Prostate gland (tissue), 2 donors: ENCODE results near the gene ARAP2.

ENCODE experiments used
- POLR2A ChIP-seq: fragments of 450-650 bp; IDR thresholded peaks from one replicate; pipeline ENCODE4 v1.6.1; 2016; ENCODE audit warnings: antibody characterized with exemption, mild to moderate bottlenecking
- POLR2AphosphoS5 ChIP-seq: sonication (generic); formaldehyde crosslinking; IDR thresholded peaks from one replicate; pipeline ENCODE4 v1.6.1; 2017; ENCODE audit warnings: antibody characterized with exemption
- TF ChIP-seq, protein P1 (sequence below), 4 experiments: fragments of 200-600 bp in 2 of 4; fragments of 450-650 bp in 2 of 4; sonication (generic) in 2 of 4; IDR thresholded peaks; 1 replicate in 3 of 4; 2 replicates in 1 of 4; pipeline ENCODE4 v1.5.1; 2016 to 2019; ENCODE audit warnings: antibody characterized with exemption in 4 of 4, mild to moderate bottlenecking in 2 of 4, moderate library complexity in 2 of 4

DNA sequence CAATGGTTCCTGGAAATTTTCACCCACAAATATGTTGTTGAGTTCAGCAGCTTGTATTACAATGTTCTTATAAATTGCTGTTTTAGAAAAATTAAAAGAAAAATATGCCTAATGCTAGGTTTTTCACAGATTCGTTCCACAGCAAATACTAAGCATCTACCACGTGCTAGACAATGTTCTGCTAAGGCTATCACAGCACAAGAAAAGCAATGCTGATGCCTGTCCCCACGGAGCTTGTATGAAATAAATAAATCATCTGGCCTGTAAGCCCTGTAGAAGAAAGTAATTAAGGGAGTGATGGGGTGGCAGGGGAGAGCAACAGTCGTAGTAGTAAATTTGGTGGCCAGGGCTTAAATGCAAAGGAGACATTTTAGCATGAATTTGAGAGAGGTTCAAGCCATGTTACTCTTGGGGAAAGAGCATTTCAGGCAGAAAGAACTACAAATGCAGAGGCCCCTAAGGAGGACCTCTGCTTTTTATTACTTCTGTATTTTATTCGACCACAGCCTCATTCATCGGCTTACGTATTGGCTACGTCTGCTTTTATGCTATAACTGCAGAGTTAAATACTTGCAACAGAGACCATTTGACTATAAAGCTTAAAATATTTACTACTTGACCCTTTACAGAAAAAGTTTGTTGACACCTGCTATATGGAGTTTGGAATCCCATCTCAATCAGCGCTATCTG, 36.3 kb downstream of the ARAP2 start:
- TF ChIP-seq, protein P1, sequence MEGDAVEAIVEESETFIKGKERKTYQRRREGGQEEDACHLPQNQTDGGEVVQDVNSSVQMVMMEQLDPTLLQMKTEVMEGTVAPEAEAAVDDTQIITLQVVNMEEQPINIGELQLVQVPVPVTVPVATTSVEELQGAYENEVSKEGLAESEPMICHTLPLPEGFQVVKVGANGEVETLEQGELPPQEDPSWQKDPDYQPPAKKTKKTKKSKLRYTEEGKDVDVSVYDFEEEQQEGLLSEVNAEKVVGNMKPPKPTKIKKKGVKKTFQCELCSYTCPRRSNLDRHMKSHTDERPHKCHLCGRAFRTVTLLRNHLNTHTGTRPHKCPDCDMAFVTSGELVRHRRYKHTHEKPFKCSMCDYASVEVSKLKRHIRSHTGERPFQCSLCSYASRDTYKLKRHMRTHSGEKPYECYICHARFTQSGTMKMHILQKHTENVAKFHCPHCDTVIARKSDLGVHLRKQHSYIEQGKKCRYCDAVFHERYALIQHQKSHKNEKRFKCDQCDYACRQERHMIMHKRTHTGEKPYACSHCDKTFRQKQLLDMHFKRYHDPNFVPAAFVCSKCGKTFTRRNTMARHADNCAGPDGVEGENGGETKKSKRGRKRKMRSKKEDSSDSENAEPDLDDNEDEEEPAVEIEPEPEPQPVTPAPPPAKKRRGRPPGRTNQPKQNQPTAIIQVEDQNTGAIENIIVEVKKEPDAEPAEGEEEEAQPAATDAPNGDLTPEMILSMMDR (IDR thresholded peaks at IDR 0.05) = no peak
- TF ChIP-seq POLR2AphosphoS5 (no peak), POLR2A (no peak)
